GM12878 (cell line): Measurements from ENCODE around the gene PRUNE2. TPM values are rescaled to one million over a fixed set of nuclear protein-coding genes. Genes with fewer than 3 reads are reported as not detected.

Experiments used
- ATAC-seq: fragments of 200-7000 bp; cut with Tn5 transposase; 3 replicates; pipeline ENCODE4 v1.9.1; 2020; ENCODE audit warnings: mild to moderate bottlenecking, moderate library complexity
- BruUV-seq: library from RNA; stranded (reverse); fragments of 400-500 nt; replicated peaks from 2 replicates; lab custom pipeline; 2021; lab: Mats Ljungman, UMichigan
- CTCF ChIA-PET: fragments of 300-600 bp; sonication (Branson Sonifier 250); formaldehyde crosslinking; extraction: SDS; loops from one replicate; lab custom pipeline; 2021; ENCODE audit warnings: inconsistent platforms; lab: Yijun Ruan, JAX
- POLR2A ChIA-PET: fragments of 350-600 bp; formaldehyde crosslinking; extraction: SDS; loops from one replicate; lab custom pipeline; 2021; ENCODE audit warnings: inconsistent platforms; lab: Charles Lee
- RAD21 ChIA-PET: fragments of 300-600 bp; sonication (Branson Sonifier 250); formaldehyde crosslinking; loops from one replicate; lab custom pipeline; 2023; ENCODE audit warnings: antibody characterized with exemption; ENCODE audit not compliant: unreplicated experiment; lab: Charles Lee
- SMC1A ChIA-PET: fragments of 300-600 bp; sonication (Branson Sonifier 250); formaldehyde crosslinking; loops from one replicate; lab custom pipeline; 2023; ENCODE audit not compliant: unreplicated experiment, uncharacterized antibody; lab: Charles Lee
- DNase-seq: peaks from one replicate; pipeline ENCODE4 v3.0.0-alpha.2; 2011; ENCODE audit warnings: low read depth, low spot score
- FAIRE-seq: peaks from 3 replicates; lab custom pipeline; 2011; peaks lifted over from hg19 to GRCh38; lab: Jason Lieb, UNC
- H2AFZ ChIP-seq: 2 replicates; pipeline ENCODE4 v1.6.0; 2011; ENCODE audit warnings: low read depth, low read length, control low read depth; ENCODE audit not compliant: control insufficient read depth
- H3K27ac ChIP-seq: 2 replicates; pipeline ENCODE4 v1.5.1; 2011; ENCODE audit warnings: control low read depth; ENCODE audit not compliant: control insufficient read depth, insufficient read depth
- H3K27me3 ChIP-seq, 2 experiments: replicated peaks in 1 of 2; 2 replicates each; pipeline versions ENCODE4 v1.6.0 to v1.6.1; 2011; ENCODE audit warnings: low read length in 1 of 2; ENCODE audit not compliant: control insufficient read depth in 2 of 2, insufficient read depth in 2 of 2
- H3K36me3 ChIP-seq, 2 experiments: 2 replicates each; pipeline ENCODE4 v1.5.1; 2011; ENCODE audit warnings: low read length in 1 of 2; ENCODE audit not compliant: control insufficient read depth in 2 of 2, insufficient read depth in 2 of 2
- H3K4me1 ChIP-seq: 2 replicates; pipeline ENCODE4 v1.6.1; 2011; ENCODE audit warnings: mild to moderate bottlenecking, low read length, moderate library complexity, mixed read lengths; ENCODE audit not compliant: control insufficient read depth, insufficient read depth
- H3K4me2 ChIP-seq: 2 replicates; pipeline ENCODE4 v1.6.0; 2011; ENCODE audit warnings: control low read depth; ENCODE audit not compliant: control insufficient read depth, insufficient read depth
- H3K4me3 ChIP-seq: fragments of 200-600 bp; sonication (generic); 2 replicates; pipeline ENCODE4 v1.5.1; 2016
- H3K79me2 ChIP-seq: 2 replicates; pipeline ENCODE4 v1.6.0; 2011; ENCODE audit warnings: low read length; ENCODE audit not compliant: control insufficient read depth, insufficient read depth
- H3K9ac ChIP-seq: 2 replicates; pipeline ENCODE4 v1.8.0; 2011; ENCODE audit warnings: low read length, control low read depth, mixed read lengths; ENCODE audit not compliant: control insufficient read depth, insufficient read depth
- H3K9me3 ChIP-seq: replicated peaks from 3 replicates; pipeline ENCODE4 v1.5.1; 2011; ENCODE audit warnings: mild to moderate bottlenecking, low read length; ENCODE audit not compliant: control insufficient read depth, insufficient read depth
- H4K20me1 ChIP-seq: 2 replicates; pipeline ENCODE4 v1.6.0; 2011; ENCODE audit not compliant: control insufficient read depth, insufficient read depth
- CBX5 ChIP-seq: sonication (generic); IDR thresholded peaks from 2 replicates; pipeline ENCODE4 v1.6.1; 2016; ENCODE audit warnings: low read depth, moderate library complexity, mild to moderate bottlenecking, inconsistent platforms
- CREM ChIP-seq: IDR thresholded peaks from 2 replicates; pipeline ENCODE4 v1.6.1; 2014; ENCODE audit warnings: antibody characterized with exemption, low read depth
- EZH2 ChIP-seq: IDR thresholded peaks from 2 replicates; pipeline ENCODE4 v1.6.1; 2012; ENCODE audit warnings: low read depth, mild to moderate bottlenecking, control low read depth, inconsistent platforms, low read length, borderline replicate concordance; ENCODE audit not compliant: control insufficient read depth
- JUND ChIP-seq: IDR thresholded peaks from 2 replicates; pipeline ENCODE4 v1.6.1; 2012; ENCODE audit warnings: low read depth, mild to moderate bottlenecking, low read length, improper control_type of control experiment, moderate library complexity
- LARP7 ChIP-seq: fragments of 450-650 bp; IDR thresholded peaks from 2 replicates; pipeline ENCODE4 v1.6.1; 2017; ENCODE audit warnings: mild to moderate bottlenecking
- MEF2B ChIP-seq: fragments of 450-650 bp; IDR thresholded peaks from 2 replicates; pipeline ENCODE4 v1.6.1; 2018; ENCODE audit warnings: mild to moderate bottlenecking, moderate library complexity; ENCODE audit not compliant: partially characterized antibody, poor library complexity, severe bottlenecking
- MYB ChIP-seq: fragments of 150-350 bp; IDR thresholded peaks from 2 replicates; pipeline ENCODE4 v1.6.1; 2014; ENCODE audit warnings: mild to moderate bottlenecking, low read depth, low read length, borderline replicate concordance
- NBN ChIP-seq: fragments of 450-650 bp; IDR thresholded peaks from 2 replicates; pipeline ENCODE4 v1.6.1; 2016
- RAD51 ChIP-seq: fragments of 450-650 bp; IDR thresholded peaks from 2 replicates; pipeline ENCODE4 v1.6.1; 2016; ENCODE audit warnings: moderate library complexity, mild to moderate bottlenecking, inconsistent platforms
- SMAD5 ChIP-seq: IDR thresholded peaks from 2 replicates; pipeline ENCODE4 v1.6.1; 2016; ENCODE audit warnings: antibody characterized with exemption, low read depth
- ZNF217 ChIP-seq: fragments of 450-650 bp; IDR thresholded peaks from 2 replicates; pipeline ENCODE4 v1.6.1; 2017; ENCODE audit warnings: antibody characterized with exemption, mild to moderate bottlenecking
- WGBS: methylation state at CpG from one replicate; pipeline ENCODE4 v1.1.6; 2016; ENCODE audit warnings: low lambda C conversion rate; ENCODE audit not compliant: insufficient replicate concordance, insufficient coverage; ENCODE audit errors: missing lambda C conversion rate; 5-methylcytosine and 5-hydroxymethylcytosine counted together
- in situ Hi-C: fragments of 300-500 bp; cut with MboI; formaldehyde crosslinking; loops from 9 replicates; pipeline ENCODE4 v1.14.3; 2018; ENCODE audit warnings: mixed read lengths
- intact Hi-C: fragments of 100-400 bp; cut with micrococcal nuclease; formaldehyde crosslinking; loops from one replicate; pipeline ENCODE4 v1.14.2; 2022; ENCODE audit not compliant: unreplicated experiment
- polyA plus RNA-seq, 11 experiments: library from polyadenylated mRNA; depleted of rRNA in 4 of 11; unstranded in 6 of 11; stranded (reverse) in 5 of 11; fragments of >200 nt; fragmentation: Nextera tagmentation in 4 of 11; fragmentation: Illumina TruSeq in 1 of 11; extraction: Ambion mirVana in 4 of 11; extraction: Trizol in 1 of 11; gene quantifications; 1 replicate in 1 of 11; 2 replicates in 10 of 11; pipeline versions ENCODE4 v1.2.1 to v1.2.3, GENCODE V29; 2011 to 2016; ENCODE audit warnings: inconsistent platforms in 2 of 11, missing spikeins in 2 of 11, low read depth in 1 of 11
- total RNA-seq, 4 experiments: library from RNA; depleted of rRNA in 3 of 4; stranded (reverse); fragments of >200 nt in 3 of 4; fragmentation: Illumina TruSeq in 1 of 4; extraction: Trizol in 1 of 4; gene quantifications; 2 replicates each; pipeline versions ENCODE4 v1.2.1 to v1.2.3, GENCODE V29; 2013 to 2021
- TF ChIP-seq, protein P1 (sequence below): IDR thresholded peaks from 2 replicates; pipeline ENCODE4 v1.6.1; 2011; ENCODE audit warnings: low read depth, low read length, improper control_type of control experiment, borderline replicate concordance
- TF ChIP-seq, protein P2 (sequence below): IDR thresholded peaks from 2 replicates; pipeline ENCODE4 v1.6.1; 2012; ENCODE audit warnings: improper control_type of control experiment, low read depth, low read length; ENCODE audit not compliant: insufficient replicate concordance

Gene PRUNE2
- total and polyA plus RNA-seq, 10 of the 15 experiments (the other 5 are each of a cell fraction or from before 2014, with no cell fraction given), result 0.07 to 0.63 (median 0.25) TPM

DNA sequence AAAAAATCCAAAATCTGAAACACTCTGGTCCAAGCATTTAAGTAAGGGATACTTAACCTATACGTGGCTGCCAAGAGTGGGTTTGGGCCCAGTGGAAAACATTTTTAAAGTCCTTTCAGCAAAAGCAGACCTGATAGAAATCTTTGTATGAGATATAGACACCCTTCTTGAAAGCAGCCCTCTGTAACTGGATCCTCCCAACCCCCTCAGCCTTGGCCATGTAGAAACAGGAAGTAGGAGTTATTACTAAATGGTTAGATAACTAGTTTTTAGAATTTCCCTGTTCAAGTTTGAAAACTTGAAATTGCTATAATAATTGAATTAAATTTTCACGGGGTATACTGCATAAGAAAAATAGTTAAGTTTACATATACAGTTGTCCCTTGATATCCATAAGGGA lies 253.0 kb downstream of the PRUNE2 start:
- Histone ChIP-seq H3K4me3 (no peak overlapping the region), H3K79me2 (no peaks in the 10 kb centered on the region), H3K36me3 (no peaks in the 10 kb centered on the region), H3K4me2 (no peak overlapping the region), H3K9me3 (no peaks in the 10 kb centered on the region), H4K20me1 (no peaks in the 10 kb centered on the region), H2AFZ (no peak overlapping the region), H3K27me3 (no peaks in the 10 kb centered on the region), H3K4me1 (peaks cover 4% of the 10 kb centered on the region), H3K27ac (no peak overlapping the region), H3K9ac (no peak overlapping the region)
- ChIA-PET RAD21 (no interaction called here), CTCF (no interaction called here), SMC1A (no interaction called here), POLR2A (no interaction called here)
- BruUV-seq, result no TSS peak
- ATAC-seq (no peak), DNase-seq (no peak), FAIRE-seq (no peak)
- TF ChIP-seq, protein P1, sequence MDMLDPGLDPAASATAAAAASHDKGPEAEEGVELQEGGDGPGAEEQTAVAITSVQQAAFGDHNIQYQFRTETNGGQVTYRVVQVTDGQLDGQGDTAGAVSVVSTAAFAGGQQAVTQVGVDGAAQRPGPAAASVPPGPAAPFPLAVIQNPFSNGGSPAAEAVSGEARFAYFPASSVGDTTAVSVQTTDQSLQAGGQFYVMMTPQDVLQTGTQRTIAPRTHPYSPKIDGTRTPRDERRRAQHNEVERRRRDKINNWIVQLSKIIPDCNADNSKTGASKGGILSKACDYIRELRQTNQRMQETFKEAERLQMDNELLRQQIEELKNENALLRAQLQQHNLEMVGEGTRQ, result no peak
- TF ChIP-seq, protein P2, sequence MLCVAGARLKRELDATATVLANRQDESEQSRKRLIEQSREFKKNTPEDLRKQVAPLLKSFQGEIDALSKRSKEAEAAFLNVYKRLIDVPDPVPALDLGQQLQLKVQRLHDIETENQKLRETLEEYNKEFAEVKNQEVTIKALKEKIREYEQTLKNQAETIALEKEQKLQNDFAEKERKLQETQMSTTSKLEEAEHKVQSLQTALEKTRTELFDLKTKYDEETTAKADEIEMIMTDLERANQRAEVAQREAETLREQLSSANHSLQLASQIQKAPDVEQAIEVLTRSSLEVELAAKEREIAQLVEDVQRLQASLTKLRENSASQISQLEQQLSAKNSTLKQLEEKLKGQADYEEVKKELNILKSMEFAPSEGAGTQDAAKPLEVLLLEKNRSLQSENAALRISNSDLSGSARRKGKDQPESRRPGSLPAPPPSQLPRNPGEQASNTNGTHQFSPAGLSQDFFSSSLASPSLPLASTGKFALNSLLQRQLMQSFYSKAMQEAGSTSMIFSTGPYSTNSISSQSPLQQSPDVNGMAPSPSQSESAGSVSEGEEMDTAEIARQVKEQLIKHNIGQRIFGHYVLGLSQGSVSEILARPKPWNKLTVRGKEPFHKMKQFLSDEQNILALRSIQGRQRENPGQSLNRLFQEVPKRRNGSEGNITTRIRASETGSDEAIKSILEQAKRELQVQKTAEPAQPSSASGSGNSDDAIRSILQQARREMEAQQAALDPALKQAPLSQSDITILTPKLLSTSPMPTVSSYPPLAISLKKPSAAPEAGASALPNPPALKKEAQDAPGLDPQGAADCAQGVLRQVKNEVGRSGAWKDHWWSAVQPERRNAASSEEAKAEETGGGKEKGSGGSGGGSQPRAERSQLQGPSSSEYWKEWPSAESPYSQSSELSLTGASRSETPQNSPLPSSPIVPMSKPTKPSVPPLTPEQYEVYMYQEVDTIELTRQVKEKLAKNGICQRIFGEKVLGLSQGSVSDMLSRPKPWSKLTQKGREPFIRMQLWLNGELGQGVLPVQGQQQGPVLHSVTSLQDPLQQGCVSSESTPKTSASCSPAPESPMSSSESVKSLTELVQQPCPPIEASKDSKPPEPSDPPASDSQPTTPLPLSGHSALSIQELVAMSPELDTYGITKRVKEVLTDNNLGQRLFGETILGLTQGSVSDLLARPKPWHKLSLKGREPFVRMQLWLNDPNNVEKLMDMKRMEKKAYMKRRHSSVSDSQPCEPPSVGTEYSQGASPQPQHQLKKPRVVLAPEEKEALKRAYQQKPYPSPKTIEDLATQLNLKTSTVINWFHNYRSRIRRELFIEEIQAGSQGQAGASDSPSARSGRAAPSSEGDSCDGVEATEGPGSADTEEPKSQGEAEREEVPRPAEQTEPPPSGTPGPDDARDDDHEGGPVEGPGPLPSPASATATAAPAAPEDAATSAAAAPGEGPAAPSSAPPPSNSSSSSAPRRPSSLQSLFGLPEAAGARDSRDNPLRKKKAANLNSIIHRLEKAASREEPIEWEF, result no peak
- TF ChIP-seq EZH2, result no peak
- no peak for TF ChIP-seq MEF2B
- TF ChIP-seq CREM, result no peak
- no peak for TF ChIP-seq NBN
- no peak for TF ChIP-seq ZNF217
- no peak for TF ChIP-seq RAD51
- no peak for TF ChIP-seq CBX5
- TF ChIP-seq MYB, result no peak
- no peak for TF ChIP-seq LARP7
- TF ChIP-seq SMAD5, result no peak
- TF ChIP-seq JUND, result no peak
- in situ Hi-C loops, result no loop called here
- WGBS, result 24% methylated on average over 2 of the region's 2 CpGs
- intact Hi-C loops, result no loop called here
